MM.1S (cell line): ENCODE data around the gene SREBF2.
A peak's percentile ranks its signal among the peaks of the same experiment; 100 is the strongest.

Source experiments
- DNase-seq: peaks from one replicate; pipeline ENCODE4 v3.0.0-alpha.2; 2015
- H2AFZ ChIP-seq: fragments of 300-600 bp; sonication (generic); 2 replicates; pipeline ENCODE4 v1.6.0; 2016; ENCODE audit warnings: antibody characterized with exemption, low read length
- H3F3A ChIP-seq: fragments of 300-600 bp; sonication (generic); 2 replicates; pipeline ENCODE4 v1.6.1; 2016; ENCODE audit warnings: mild to moderate bottlenecking, antibody characterized with exemption, low read length, moderate library complexity, mixed read lengths; ENCODE audit not compliant: insufficient read depth
- H3K27ac ChIP-seq: fragments of 300-600 bp; sonication (generic); 2 replicates; pipeline ENCODE4 v1.5.1; 2016; ENCODE audit warnings: mild to moderate bottlenecking, low read length
- H3K27me3 ChIP-seq: fragments of 300-600 bp; sonication (generic); replicated peaks from 2 replicates; pipeline ENCODE4 v1.6.0; 2016; ENCODE audit warnings: low read length; ENCODE audit not compliant: insufficient read depth
- H3K36me3 ChIP-seq: fragments of 300-600 bp; sonication (generic); replicated peaks from 2 replicates; pipeline ENCODE4 v1.6.1; 2016; ENCODE audit warnings: mild to moderate bottlenecking, low read length, mixed read lengths; ENCODE audit not compliant: insufficient read depth
- H3K4me1 ChIP-seq: fragments of 300-600 bp; sonication (generic); 2 replicates; pipeline ENCODE4 v1.6.1; 2016; ENCODE audit warnings: low read length, mixed read lengths
- H3K4me2 ChIP-seq: fragments of 300-600 bp; sonication (generic); 2 replicates; pipeline ENCODE4 v1.6.0; 2016; ENCODE audit warnings: low read depth, low read length
- H3K4me3 ChIP-seq: fragments of 300-600 bp; sonication (generic); 2 replicates; pipeline ENCODE4 v1.5.1; 2016; ENCODE audit warnings: low read length, mixed read lengths
- H3K79me2 ChIP-seq: fragments of 300-600 bp; sonication (generic); 2 replicates; pipeline ENCODE4 v1.6.1; 2016; ENCODE audit warnings: mixed run types, low read length, mixed read lengths
- H3K9ac ChIP-seq: fragments of 300-600 bp; sonication (generic); 2 replicates; pipeline ENCODE4 v1.6.1; 2016; ENCODE audit warnings: low read length, mixed read lengths
- H3K9me2 ChIP-seq: fragments of 300-600 bp; sonication (generic); replicated peaks from 2 replicates; pipeline ENCODE4 v1.6.1; 2016; ENCODE audit warnings: mild to moderate bottlenecking, low read length, mixed read lengths; ENCODE audit not compliant: insufficient read depth
- H3K9me3 ChIP-seq: fragments of 300-600 bp; sonication (generic); replicated peaks from 2 replicates; pipeline ENCODE4 v1.6.1; 2016; ENCODE audit warnings: mild to moderate bottlenecking, low read length, mixed read lengths; ENCODE audit not compliant: insufficient read depth
- H4K20me1 ChIP-seq: fragments of 300-600 bp; sonication (generic); 2 replicates; pipeline ENCODE4 v1.6.1; 2016; ENCODE audit warnings: mild to moderate bottlenecking, low read length, moderate library complexity, mixed read lengths; ENCODE audit not compliant: insufficient read depth
- EZH2 ChIP-seq: fragments of 300-600 bp; sonication (generic); optimal IDR thresholded peaks from 2 replicates; pipeline ENCODE3; 2017; ENCODE audit warnings: low read depth, mild to moderate bottlenecking, antibody characterized with exemption, low read length, mixed read lengths
- EZH2phosphoT487 ChIP-seq: fragments of 300-600 bp; sonication (generic); IDR thresholded peaks from 2 replicates; pipeline ENCODE4 v1.6.1; 2018; ENCODE audit warnings: antibody characterized with exemption, low read length
- TF ChIP-seq, protein P1 (sequence below): fragments of 300-600 bp; sonication (generic); IDR thresholded peaks from 2 replicates; pipeline ENCODE4 v1.5.1; 2016; ENCODE audit warnings: antibody characterized with exemption, low read length, mixed read lengths

Gene SREBF2

DNA sequence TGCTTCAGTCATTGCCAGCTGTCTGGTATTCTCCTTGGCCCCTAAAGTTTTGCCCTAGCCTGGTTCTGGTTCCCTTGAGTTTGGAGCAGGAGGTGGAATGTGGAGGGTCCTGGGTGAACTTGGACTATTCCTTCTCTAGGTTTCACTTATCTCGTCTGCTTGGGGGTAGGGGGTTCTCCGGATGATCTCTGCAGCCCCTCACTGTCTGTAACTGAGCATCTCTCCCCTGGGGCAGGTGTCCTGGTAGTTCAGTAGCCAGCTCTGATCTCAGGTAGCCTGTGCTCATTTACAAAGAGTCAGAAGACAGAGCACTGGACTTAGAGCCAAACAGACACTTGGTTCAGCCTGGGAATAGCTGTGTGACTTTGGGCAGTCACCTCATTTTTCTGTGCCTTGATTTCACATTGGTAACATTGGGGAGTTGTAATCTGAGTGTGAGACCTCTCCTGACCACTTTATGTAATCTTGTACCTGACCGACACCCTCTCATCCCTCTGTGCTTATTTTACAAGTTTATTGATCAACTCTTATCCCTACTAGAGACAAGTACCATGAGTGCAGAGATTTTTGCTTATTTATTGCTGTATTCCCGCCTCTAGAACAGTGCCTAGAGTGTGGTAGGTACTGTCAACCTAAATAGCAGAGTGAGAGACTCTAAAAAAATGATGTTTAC lies 31.6 kb upstream of the SREBF2 start:
- Histone ChIP-seq H3K27ac (peak overlapping the region; percentile 71; the same call in 1 of the 2 replicates), H4K20me1 (no peaks in the 10 kb centered on the region), H3F3A (peaks cover 12% of the 10 kb centered on the region), H3K9ac (peak overlapping the region; percentile 84), H3K4me2 (peak overlapping the region; percentile 95), H3K9me2 (no peaks in the 10 kb centered on the region), H3K27me3 (no peaks in the 10 kb centered on the region), H2AFZ (peak overlapping the region; percentile 67; the same call in 1 of the 2 replicates), H3K79me2 (peaks cover 50% of the 10 kb centered on the region), H3K4me1 (peaks cover 11% of the 10 kb centered on the region), H3K4me3 (peak overlapping the region; percentile 84), H3K9me3 (no peaks in the 10 kb centered on the region), H3K36me3 (no peaks in the 10 kb centered on the region)
- TF ChIP-seq, protein P1, sequence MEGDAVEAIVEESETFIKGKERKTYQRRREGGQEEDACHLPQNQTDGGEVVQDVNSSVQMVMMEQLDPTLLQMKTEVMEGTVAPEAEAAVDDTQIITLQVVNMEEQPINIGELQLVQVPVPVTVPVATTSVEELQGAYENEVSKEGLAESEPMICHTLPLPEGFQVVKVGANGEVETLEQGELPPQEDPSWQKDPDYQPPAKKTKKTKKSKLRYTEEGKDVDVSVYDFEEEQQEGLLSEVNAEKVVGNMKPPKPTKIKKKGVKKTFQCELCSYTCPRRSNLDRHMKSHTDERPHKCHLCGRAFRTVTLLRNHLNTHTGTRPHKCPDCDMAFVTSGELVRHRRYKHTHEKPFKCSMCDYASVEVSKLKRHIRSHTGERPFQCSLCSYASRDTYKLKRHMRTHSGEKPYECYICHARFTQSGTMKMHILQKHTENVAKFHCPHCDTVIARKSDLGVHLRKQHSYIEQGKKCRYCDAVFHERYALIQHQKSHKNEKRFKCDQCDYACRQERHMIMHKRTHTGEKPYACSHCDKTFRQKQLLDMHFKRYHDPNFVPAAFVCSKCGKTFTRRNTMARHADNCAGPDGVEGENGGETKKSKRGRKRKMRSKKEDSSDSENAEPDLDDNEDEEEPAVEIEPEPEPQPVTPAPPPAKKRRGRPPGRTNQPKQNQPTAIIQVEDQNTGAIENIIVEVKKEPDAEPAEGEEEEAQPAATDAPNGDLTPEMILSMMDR: no peak
- TF ChIP-seq EZH2 (no peak), EZH2phosphoT487 (no peak)
- DNase-seq: peak; percentile 26

GRCh38 chr22:41801886-41802285 lies 31.0 kb upstream of the SREBF2 start:
- H3K4me3 ChIP-seq: peak overlapping the region; percentile 84
- H3K27ac ChIP-seq: no peak overlapping the region

DNA sequence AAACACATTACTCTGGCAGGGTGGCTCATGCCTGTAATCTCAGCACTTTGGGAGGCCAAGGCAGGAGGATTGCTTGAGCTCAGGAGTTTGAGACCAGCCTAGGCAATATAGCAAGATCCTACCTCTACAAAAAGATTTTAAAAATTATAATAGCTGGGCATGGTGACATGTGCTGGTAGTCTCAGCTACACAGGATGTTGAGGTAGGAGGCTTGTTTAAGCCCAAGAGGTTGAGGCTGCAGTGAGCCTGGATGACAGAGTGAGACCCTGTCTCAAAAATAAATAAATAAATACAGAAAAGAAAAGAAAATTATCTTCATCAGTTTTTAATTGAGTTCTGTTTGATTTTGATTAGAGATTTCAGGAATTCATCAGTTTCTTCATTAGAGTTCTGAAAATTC lies 27.3 kb upstream of the SREBF2 start:
- Histone ChIP-seq H3K9me2 (no peaks in the 10 kb centered on the region), H3K4me2 (no peak overlapping the region), H3K36me3 (no peaks in the 10 kb centered on the region), H3K9ac (no peak overlapping the region), H3K79me2 (peaks cover 85% of the 10 kb centered on the region), H3K9me3 (no peaks in the 10 kb centered on the region), H3K4me3 (no peak overlapping the region), H3F3A (no peaks in the 10 kb centered on the region), H3K4me1 (peaks cover 6% of the 10 kb centered on the region; the same call in 1 of the 2 replicates), H3K27me3 (no peaks in the 10 kb centered on the region), H2AFZ (no peak overlapping the region), H3K27ac (no peak overlapping the region), H4K20me1 (no peaks in the 10 kb centered on the region)
- TF ChIP-seq, protein P1: no peak
- TF ChIP-seq EZH2phosphoT487 (no peak), EZH2 (no peak)
- DNase-seq: no peak

More at GRCh38 chr22:41801886-41802285, 31.0 kb upstream of the SREBF2 start:
- Histone ChIP-seq H3F3A (peaks cover 12% of the 10 kb centered on the region), H3K9ac (peak overlapping the region; percentile 84; the same call in 1 of the 2 replicates), H3K9me3 (no peaks in the 10 kb centered on the region), H3K9me2 (no peaks in the 10 kb centered on the region), H2AFZ (no peak overlapping the region), H3K36me3 (no peaks in the 10 kb centered on the region), H3K4me2 (peak overlapping the region; percentile 95), H3K27me3 (no peaks in the 10 kb centered on the region), H3K4me1 (peaks cover 11% of the 10 kb centered on the region), H3K79me2 (peaks cover 56% of the 10 kb centered on the region), H4K20me1 (no peaks in the 10 kb centered on the region)
- DNase-seq: no peak
- no peak for TF ChIP-seq EZH2
- TF ChIP-seq, protein P1: no peak
- no peak for TF ChIP-seq EZH2phosphoT487
